HepG2 (cell line): Measurements from ENCODE around the gene SEMA3F. TPM values are rescaled to one million over a fixed set of nuclear protein-coding genes. Genes with fewer than 3 reads are reported as not detected.

Source experiments
- ATAC-seq: fragments of 200-7000 bp; cut with Tn5 transposase; 3 replicates; pipeline ENCODE4 v1.9.1; 2020; ENCODE audit warnings: mild to moderate bottlenecking, moderate library complexity
- BruUV-seq: library from RNA; stranded (reverse); fragments of 400-500 nt; replicated peaks from 2 replicates; lab custom pipeline; 2021; lab: Mats Ljungman, UMichigan
- CTCF ChIA-PET: fragments of 300-600 bp; formaldehyde crosslinking; extraction: SDS; loops from one replicate; lab custom pipeline; 2021; ENCODE audit warnings: low total read pairs, inconsistent platforms, low intra/inter-chr PET ratio; lab: Yijun Ruan, JAX
- POLR2A ChIA-PET: fragments of 350-600 bp; sonication (Branson Sonifier 250); formaldehyde crosslinking; loops from one replicate; lab custom pipeline; 2020; ENCODE audit warnings: antibody characterized with exemption, inconsistent platforms; lab: Yijun Ruan, JAX
- DNase-seq: peaks from one replicate; pipeline ENCODE4 v3.0.0-alpha.2; 2015; ENCODE audit warnings: low spot score
- FAIRE-seq: peaks from 3 replicates; lab custom pipeline; 2011; peaks lifted over from hg19 to GRCh38; lab: Jason Lieb, UNC
- H2AFZ ChIP-seq: one replicate; pipeline ENCODE4 v1.6.1; 2011; ENCODE audit warnings: low read length, inconsistent platforms
- H3K27ac ChIP-seq: fragments of 300-600 bp; 3 replicates; pipeline ENCODE4 v1.8.0; 2011; ENCODE audit warnings: mixed run types, mild to moderate bottlenecking, mixed read lengths, low read length, inconsistent platforms; ENCODE audit not compliant: insufficient read depth; ENCODE audit errors: extremely low read length
- H3K27me3 ChIP-seq, 2 experiments: fragments of 200-600 bp in 1 of 2; 2 replicates in 1 of 2; 3 replicates in 1 of 2; pipeline versions ENCODE4 v1.6.0 to v1.8.0; 2011; ENCODE audit warnings: low read length in 2 of 2, mild to moderate bottlenecking in 2 of 2, moderate library complexity in 2 of 2, inconsistent platforms in 1 of 2; ENCODE audit not compliant: insufficient read depth in 2 of 2, control insufficient read depth in 1 of 2
- H3K36me3 ChIP-seq, 2 experiments: fragments of 200-600 bp in 1 of 2; replicated peaks in 1 of 2; 2 replicates in 1 of 2; 3 replicates in 1 of 2; pipeline versions ENCODE4 v1.5.1 to v1.8.0; 2011; ENCODE audit warnings: low read length in 2 of 2, inconsistent platforms in 1 of 2; ENCODE audit not compliant: insufficient read depth in 2 of 2, control insufficient read depth in 1 of 2
- H3K4me1 ChIP-seq: 2 replicates; pipeline ENCODE4 v1.5.1; 2012; ENCODE audit warnings: low read length, inconsistent platforms; ENCODE audit not compliant: insufficient read depth
- H3K4me2 ChIP-seq: 2 replicates; pipeline ENCODE4 v1.6.0; 2011; ENCODE audit warnings: low read depth, low read length, inconsistent platforms
- H3K4me3 ChIP-seq, 3 experiments: fragments of 200-600 bp in 1 of 3; sonication (generic), shearing (Covaris generic) in 1 of 3; replicated peaks in 1 of 3; 2 replicates each; pipeline ENCODE4 v1.5.1; 2011 to 2016; ENCODE audit warnings: low read length in 3 of 3, inconsistent platforms in 2 of 3, low read depth in 2 of 3, mild to moderate bottlenecking in 2 of 3, control low read depth in 1 of 3, mixed read lengths in 1 of 3; ENCODE audit not compliant: insufficient read depth in 1 of 3
- H3K79me2 ChIP-seq: one replicate; pipeline ENCODE4 v1.6.1; 2011; ENCODE audit warnings: low read length, inconsistent platforms; ENCODE audit not compliant: insufficient read depth
- H3K9ac ChIP-seq: 2 replicates; pipeline ENCODE4 v1.6.0; 2011; ENCODE audit warnings: mild to moderate bottlenecking, low read depth, low read length, inconsistent platforms; ENCODE audit not compliant: insufficient read depth
- H3K9me3 ChIP-seq: 2 replicates; pipeline ENCODE4 v1.5.1; 2012; ENCODE audit warnings: mild to moderate bottlenecking, low read length
- H4K20me1 ChIP-seq: 2 replicates; pipeline ENCODE4 v1.6.0; 2011; ENCODE audit warnings: inconsistent platforms, mild to moderate bottlenecking, low read length, moderate library complexity; ENCODE audit not compliant: insufficient read depth
- CEBPG ChIP-seq: IDR thresholded peaks from 2 replicates; pipeline ENCODE4 v1.6.1; 2016
- HNF4G ChIP-seq, 2 experiments: sonication (generic) in 1 of 2; formaldehyde crosslinking in 1 of 2; IDR thresholded peaks; 2 replicates each; pipeline versions ENCODE4 v1.4.0 to v1.6.1; 2011 to 2020; ENCODE audit warnings: borderline replicate concordance in 2 of 2, low read depth in 2 of 2, mild to moderate bottlenecking in 2 of 2, low read length in 1 of 2, missing genetic modification reagents in 1 of 2, moderate library complexity in 1 of 2
- MEF2D ChIP-seq: sonication (generic); formaldehyde crosslinking; IDR thresholded peaks from 2 replicates; pipeline ENCODE4 v1.5.1; 2020; ENCODE audit warnings: mild to moderate bottlenecking, missing genetic modification reagents
- NAIF1 ChIP-seq: sonication (generic); formaldehyde crosslinking; IDR thresholded peaks from 2 replicates; pipeline ENCODE4 v1.5.0; 2020; ENCODE audit warnings: mild to moderate bottlenecking, missing genetic modification reagents, borderline replicate concordance
- RBFOX2 ChIP-seq: fragments of 200-400 bp; formaldehyde crosslinking; IDR thresholded peaks from 2 replicates; pipeline ENCODE4 v1.6.1; 2017; ENCODE audit warnings: low read depth, mild to moderate bottlenecking, low read length
- RXRA ChIP-seq: sonication (generic); formaldehyde crosslinking; IDR thresholded peaks from 2 replicates; pipeline ENCODE4 v1.5.1; 2020; ENCODE audit warnings: missing genetic modification reagents
- SALL1 ChIP-seq: sonication (generic); formaldehyde crosslinking; IDR thresholded peaks from 2 replicates; pipeline ENCODE4 v1.8.0; 2022; ENCODE audit warnings: mild to moderate bottlenecking, missing genetic modification reagents
- SIX1 ChIP-seq: sonication (generic); formaldehyde crosslinking; IDR thresholded peaks from 2 replicates; pipeline ENCODE4 v1.4.0; 2020; ENCODE audit warnings: missing genetic modification reagents, borderline replicate concordance
- SYNCRIP ChIP-seq: fragments of 200-400 bp; formaldehyde crosslinking; IDR thresholded peaks from 2 replicates; pipeline ENCODE4 v1.6.1; 2018; ENCODE audit warnings: mild to moderate bottlenecking, low read depth, low read length; ENCODE audit not compliant: insufficient read depth
- TARDBP ChIP-seq: sonication (generic); formaldehyde crosslinking; IDR thresholded peaks from 2 replicates; pipeline ENCODE4 v1.8.0; 2022; ENCODE audit warnings: mild to moderate bottlenecking, missing genetic modification reagents
- ZNF430 ChIP-seq: sonication (generic); formaldehyde crosslinking; IDR thresholded peaks from 2 replicates; pipeline ENCODE4 v1.9.0; 2021; ENCODE audit warnings: mild to moderate bottlenecking, missing genetic modification reagents
- ZNF775 ChIP-seq: sonication (generic); formaldehyde crosslinking; IDR thresholded peaks from 2 replicates; pipeline ENCODE4 v1.4.0; 2020; ENCODE audit warnings: missing genetic modification reagents, mild to moderate bottlenecking, moderate library complexity, borderline replicate concordance
- WGBS: methylation state at CpG from one replicate; pipeline ENCODE4 v1.1.6; 2017; ENCODE audit warnings: low lambda C conversion rate; 5-methylcytosine and 5-hydroxymethylcytosine counted together
- in situ Hi-C: cut with HindIII; loops from 2 replicates; pipeline ENCODE4 v1.10.0; 2017; ENCODE audit warnings: low pct_unique_long_range_greater_than_20kb; ENCODE audit not compliant: extremely low pct_ligation_motif_present
- intact Hi-C: fragments of 100-400 bp; cut with micrococcal nuclease; formaldehyde crosslinking; loops from one replicate; pipeline ENCODE4 v1.10.0; 2022; ENCODE audit not compliant: unreplicated experiment
- polyA plus RNA-seq, 8 experiments: library from polyadenylated mRNA; depleted of rRNA in 3 of 8; stranded (reverse) in 7 of 8; unstranded in 1 of 8; fragments of >200 nt; fragmentation: Illumina TruSeq in 4 of 8; extraction: Trizol in 4 of 8; gene quantifications; 2 replicates each; pipeline versions ENCODE4 v1.2.1 to v1.2.3, GENCODE V29; 2011 to 2016; ENCODE audit warnings: low read depth in 4 of 8, missing spikeins in 1 of 8, mixed read lengths in 1 of 8; ENCODE audit not compliant: insufficient read depth in 1 of 8
- total RNA-seq, 5 experiments: library from RNA; depleted of rRNA; stranded (reverse); fragments of >200 nt; fragmentation: Illumina TruSeq; extraction: Trizol; gene quantifications; 2 replicates each; pipeline ENCODE4 v1.2.3, GENCODE V29; 2016; ENCODE audit warnings: low read depth in 1 of 5
- TF ChIP-seq, protein P1 (sequence below): sonication (generic); formaldehyde crosslinking; IDR thresholded peaks from 2 replicates; pipeline ENCODE4 v1.8.0; 2023; ENCODE audit warnings: mild to moderate bottlenecking, missing genetic modification reagents
- TF ChIP-seq, protein P2 (sequence below): sonication (generic); formaldehyde crosslinking; IDR thresholded peaks from 2 replicates; pipeline ENCODE4 v1.8.0; 2022; ENCODE audit warnings: missing genetic modification reagents, mild to moderate bottlenecking, moderate library complexity, borderline replicate concordance
- TF ChIP-seq, protein P3 (sequence below): sonication (generic); formaldehyde crosslinking; IDR thresholded peaks from 2 replicates; pipeline ENCODE4 v1.5.0; 2020; ENCODE audit warnings: missing genetic modification reagents
- TF ChIP-seq, protein P4 (sequence below): sonication (generic); formaldehyde crosslinking; conservative IDR thresholded peaks from 2 replicates; pipeline ENCODE4 v1.4.0; 2020; ENCODE audit warnings: missing genetic modification reagents

The SEMA3F gene
- total and polyA plus RNA-seq, 2 of the 13 experiments (the other 11 are each of a cell fraction or from before 2014, with no cell fraction given), result 7.6 to 17.2 TPM

DNA sequence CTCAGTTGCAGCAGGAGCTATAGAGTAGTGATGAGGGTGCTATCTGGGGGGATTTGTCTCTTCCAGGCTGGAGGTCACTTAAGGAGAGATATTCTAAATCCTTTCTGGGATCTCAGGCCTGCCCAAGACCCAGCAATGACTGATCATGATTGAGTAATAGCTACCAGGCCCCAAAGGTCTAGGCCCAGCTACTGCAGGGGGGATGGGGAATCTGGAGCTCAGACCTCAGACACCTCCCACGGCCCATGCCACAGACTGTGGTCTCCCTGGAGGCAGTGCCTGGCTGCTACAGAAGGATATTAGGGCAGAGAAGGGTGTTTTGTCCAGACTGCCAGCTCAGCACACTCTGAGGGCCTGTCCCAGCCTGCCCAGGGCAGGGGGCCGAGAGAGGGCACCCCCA lies 56.8 kb downstream of the SEMA3F start:
- Histone ChIP-seq H3K27ac (peak overlapping the region; percentile 99), H4K20me1 (no peaks in the 10 kb centered on the region; the same call in 1 of the 2 replicates), H2AFZ (no peak overlapping the region), H3K79me2 (peaks cover 36% of the 10 kb centered on the region), H3K36me3 (peaks cover 9 to 31% of the 10 kb centered on the region in 2 experiments), H3K27me3 (no peaks in the 10 kb centered on the region), H3K4me1 (peaks cover 74% of the 10 kb centered on the region), H3K4me3 (peak overlapping the region in 1 of 3 experiments; percentile 17; a peak in 1 of 6 replicates), H3K9me3 (no peaks in the 10 kb centered on the region), H3K4me2 (peak overlapping the region; percentile 41), H3K9ac (peak overlapping the region; percentile 54; the same call in 1 of the 2 replicates)
- in situ Hi-C loops, result no loop called here
- no TSS peak for BruUV-seq
- DNase-seq (no peak), FAIRE-seq (no peak), ATAC-seq (no peak)
- WGBS, result no CpG with 5 or more reads among the region's 2 CpGs
- ChIA-PET CTCF (interaction anchor here (0.7 to 2.7 kb wide), 3 partner anchors 10 to 19 kb away, joined by 3 to 15 read pairs (median 3); no protein-coding TSS in a partner anchor), POLR2A (interaction anchor here (0.7 to 16.5 kb wide), 17 partner anchors 4 to 137 kb away, joined by 3 to 844 read pairs (median 10); partner anchors contain the start of genes GNAI2, GNAT1, HYAL3 and NAA80)
- intact Hi-C loops, result no loop called here
- TF ChIP-seq RBFOX2 (0 out of 2 replicates have a peak, but pooled peaks have one; percentile 7), TARDBP (CRISPR knock-in tag) (no peak), ZNF430 (CRISPR knock-in tag) (peak; percentile 32; the same call in 1 of the 2 replicates), RXRA (0 out of 2 replicates have a peak, but pooled peaks have one; percentile 8), ZNF775 (CRISPR knock-in tag) (no peak), SYNCRIP (no peak), SALL1 (CRISPR knock-in tag) (peak; percentile 17; the same call in 1 of the 2 replicates), HNF4G (IDR thresholded peaks at IDR 0.05; ENCODE audit: borderline replicate concordance, low read depth, low read length) (no peak; the same call in 1 of the 2 replicates), HNF4G (CRISPR knock-in tag; IDR thresholded peaks at IDR 0.05; ENCODE audit: borderline replicate concordance, low read depth) (no peak), MEF2D (CRISPR knock-in tag) (no peak), SIX1 (no peak), CEBPG (CRISPR knock-in tag) (peak; percentile 70), NAIF1 (CRISPR knock-in tag) (no peak)
- TF ChIP-seq, protein P1, sequence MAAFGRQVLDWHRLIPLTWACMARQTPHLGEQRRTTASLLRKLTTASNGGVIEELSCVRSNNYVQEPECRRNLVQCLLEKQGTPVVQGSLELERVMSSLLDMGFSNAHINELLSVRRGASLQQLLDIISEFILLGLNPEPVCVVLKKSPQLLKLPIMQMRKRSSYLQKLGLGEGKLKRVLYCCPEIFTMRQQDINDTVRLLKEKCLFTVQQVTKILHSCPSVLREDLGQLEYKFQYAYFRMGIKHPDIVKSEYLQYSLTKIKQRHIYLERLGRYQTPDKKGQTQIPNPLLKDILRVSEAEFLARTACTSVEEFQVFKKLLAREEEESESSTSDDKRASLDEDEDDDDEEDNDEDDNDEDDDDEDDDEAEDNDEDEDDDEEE (CRISPR knock-in tag), result no peak
- TF ChIP-seq, protein P2, sequence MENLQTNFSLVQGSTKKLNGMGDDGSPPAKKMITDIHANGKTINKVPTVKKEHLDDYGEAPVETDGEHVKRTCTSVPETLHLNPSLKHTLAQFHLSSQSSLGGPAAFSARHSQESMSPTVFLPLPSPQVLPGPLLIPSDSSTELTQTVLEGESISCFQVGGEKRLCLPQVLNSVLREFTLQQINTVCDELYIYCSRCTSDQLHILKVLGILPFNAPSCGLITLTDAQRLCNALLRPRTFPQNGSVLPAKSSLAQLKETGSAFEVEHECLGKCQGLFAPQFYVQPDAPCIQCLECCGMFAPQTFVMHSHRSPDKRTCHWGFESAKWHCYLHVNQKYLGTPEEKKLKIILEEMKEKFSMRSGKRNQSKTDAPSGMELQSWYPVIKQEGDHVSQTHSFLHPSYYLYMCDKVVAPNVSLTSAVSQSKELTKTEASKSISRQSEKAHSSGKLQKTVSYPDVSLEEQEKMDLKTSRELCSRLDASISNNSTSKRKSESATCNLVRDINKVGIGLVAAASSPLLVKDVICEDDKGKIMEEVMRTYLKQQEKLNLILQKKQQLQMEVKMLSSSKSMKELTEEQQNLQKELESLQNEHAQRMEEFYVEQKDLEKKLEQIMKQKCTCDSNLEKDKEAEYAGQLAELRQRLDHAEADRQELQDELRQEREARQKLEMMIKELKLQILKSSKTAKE (CRISPR knock-in tag), result no peak
- TF ChIP-seq, protein P3, sequence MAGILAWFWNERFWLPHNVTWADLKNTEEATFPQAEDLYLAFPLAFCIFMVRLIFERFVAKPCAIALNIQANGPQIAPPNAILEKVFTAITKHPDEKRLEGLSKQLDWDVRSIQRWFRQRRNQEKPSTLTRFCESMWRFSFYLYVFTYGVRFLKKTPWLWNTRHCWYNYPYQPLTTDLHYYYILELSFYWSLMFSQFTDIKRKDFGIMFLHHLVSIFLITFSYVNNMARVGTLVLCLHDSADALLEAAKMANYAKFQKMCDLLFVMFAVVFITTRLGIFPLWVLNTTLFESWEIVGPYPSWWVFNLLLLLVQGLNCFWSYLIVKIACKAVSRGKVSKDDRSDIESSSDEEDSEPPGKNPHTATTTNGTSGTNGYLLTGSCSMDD (CRISPR knock-in tag), result no peak
- TF ChIP-seq, protein P4, sequence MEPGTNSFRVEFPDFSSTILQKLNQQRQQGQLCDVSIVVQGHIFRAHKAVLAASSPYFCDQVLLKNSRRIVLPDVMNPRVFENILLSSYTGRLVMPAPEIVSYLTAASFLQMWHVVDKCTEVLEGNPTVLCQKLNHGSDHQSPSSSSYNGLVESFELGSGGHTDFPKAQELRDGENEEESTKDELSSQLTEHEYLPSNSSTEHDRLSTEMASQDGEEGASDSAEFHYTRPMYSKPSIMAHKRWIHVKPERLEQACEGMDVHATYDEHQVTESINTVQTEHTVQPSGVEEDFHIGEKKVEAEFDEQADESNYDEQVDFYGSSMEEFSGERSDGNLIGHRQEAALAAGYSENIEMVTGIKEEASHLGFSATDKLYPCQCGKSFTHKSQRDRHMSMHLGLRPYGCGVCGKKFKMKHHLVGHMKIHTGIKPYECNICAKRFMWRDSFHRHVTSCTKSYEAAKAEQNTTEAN (CRISPR knock-in tag), result no peak
